SK-N-SH treated with all-trans-retinoic acid at 6 μM for 48 hours (cell line): Measurements from ENCODE around the gene ULK3.

Source experiments
- ATAC-seq: fragments of 200-7000 bp; cut with Tn5 transposase; 3 replicates; pipeline ENCODE4 v1.9.1; 2020; ENCODE audit warnings: mild to moderate bottlenecking, moderate library complexity
- ARNTL ChIP-seq: fragments of 450-650 bp; formaldehyde crosslinking; IDR thresholded peaks from 2 replicates; pipeline ENCODE4 v1.5.0; 2020; ENCODE audit warnings: low read depth, mild to moderate bottlenecking, moderate library complexity, borderline replicate concordance
- BACH2 ChIP-seq: fragments of 250-450 bp; sonication (Bioruptor Pico); IDR thresholded peaks from 2 replicates; pipeline ENCODE4 v1.9.0; 2021; ENCODE audit warnings: mild to moderate bottlenecking, borderline replicate concordance
- CREB5 ChIP-seq: fragments of 250-450 bp; sonication (Bioruptor Pico); IDR thresholded peaks from 2 replicates; pipeline ENCODE4 v1.5.1; 2020; ENCODE audit warnings: low read depth, mild to moderate bottlenecking, moderate library complexity
- CSDC2 ChIP-seq: fragments of 250-450 bp; sonication (Bioruptor Pico); IDR thresholded peaks from 2 replicates; pipeline ENCODE4 v1.5.0; 2020; ENCODE audit warnings: mild to moderate bottlenecking, moderate library complexity
- CSRNP3 ChIP-seq: fragments of 250-450 bp; sonication (Bioruptor Pico); IDR thresholded peaks from 2 replicates; pipeline ENCODE4 v1.5.1; 2021; ENCODE audit warnings: mild to moderate bottlenecking, moderate library complexity
- GLIS3 ChIP-seq: fragments of 250-450 bp; sonication (Bioruptor Pico); IDR thresholded peaks from 2 replicates; pipeline ENCODE4 v1.5.0; 2020; ENCODE audit warnings: mild to moderate bottlenecking, moderate library complexity
- ISL1 ChIP-seq: fragments of 250-450 bp; sonication (Bioruptor Pico); IDR thresholded peaks from 2 replicates; pipeline ENCODE4 v2.1.2; 2022; ENCODE audit warnings: mild to moderate bottlenecking, moderate library complexity
- PATZ1 ChIP-seq: fragments of 250-450 bp; sonication (Bioruptor Pico); IDR thresholded peaks from 2 replicates; pipeline ENCODE4 v1.8.0; 2020; ENCODE audit warnings: mild to moderate bottlenecking, moderate library complexity, borderline replicate concordance
- POU6F1 ChIP-seq: fragments of 250-450 bp; sonication (Bioruptor Pico); IDR thresholded peaks from 2 replicates; pipeline ENCODE4 v1.8.0; 2021; ENCODE audit warnings: low read depth, mild to moderate bottlenecking, moderate library complexity, borderline replicate concordance
- PPARA ChIP-seq: fragments of 250-450 bp; sonication (Bioruptor Pico); IDR thresholded peaks from 2 replicates; pipeline ENCODE4 v1.5.0; 2020; ENCODE audit warnings: mild to moderate bottlenecking, borderline replicate concordance
- RARB ChIP-seq: fragments of 250-450 bp; sonication (Bioruptor Pico); IDR thresholded peaks from 2 replicates; pipeline ENCODE4 v1.8.0; 2021; ENCODE audit warnings: mild to moderate bottlenecking, moderate library complexity
- SNAI2 ChIP-seq: fragments of 250-450 bp; sonication (Bioruptor Pico); IDR thresholded peaks from 2 replicates; pipeline ENCODE4 v1.5.0; 2020; ENCODE audit warnings: mild to moderate bottlenecking, moderate library complexity
- TCF4 ChIP-seq: fragments of 250-450 bp; sonication (Bioruptor Pico); IDR thresholded peaks from 2 replicates; pipeline ENCODE4 v1.8.0; 2021; ENCODE audit warnings: mild to moderate bottlenecking, moderate library complexity, borderline replicate concordance
- TOX ChIP-seq: fragments of 250-450 bp; sonication (Bioruptor Pico); IDR thresholded peaks from 2 replicates; pipeline ENCODE4 v1.8.0; 2021; ENCODE audit warnings: mild to moderate bottlenecking, moderate library complexity, borderline replicate concordance
- ZC3H10 ChIP-seq: fragments of 250-450 bp; sonication (Bioruptor Pico); IDR thresholded peaks from 2 replicates; pipeline ENCODE4 v1.5.1; 2021; ENCODE audit warnings: mild to moderate bottlenecking, moderate library complexity
- ZFP3 ChIP-seq: fragments of 250-450 bp; sonication (Bioruptor Pico); IDR thresholded peaks from 2 replicates; pipeline ENCODE4 v1.5.0; 2020; ENCODE audit warnings: mild to moderate bottlenecking, moderate library complexity
- ZNF565 ChIP-seq: fragments of 450-650 bp; formaldehyde crosslinking; conservative IDR thresholded peaks from 2 replicates; pipeline ENCODE4 v1.5.0; 2020; ENCODE audit warnings: low read depth, mild to moderate bottlenecking, moderate library complexity
- ZNF70 ChIP-seq: fragments of 450-650 bp; formaldehyde crosslinking; IDR thresholded peaks from 2 replicates; pipeline ENCODE4 v1.5.0; 2020; ENCODE audit warnings: mild to moderate bottlenecking, moderate library complexity
- ZNF8 ChIP-seq: fragments of 450-650 bp; formaldehyde crosslinking; IDR thresholded peaks from 2 replicates; pipeline ENCODE4 v1.5.0; 2020; ENCODE audit warnings: mild to moderate bottlenecking, moderate library complexity

ULK3 gene

GRCh38 chr15:74802290-74802689 lies 40.7 kb downstream of the ULK3 start:
- no peak for ATAC-seq

GRCh38 chr15:74801311-74801997 lies 41.5 kb downstream of the ULK3 start:
- TF ChIP-seq POU6F1 (CRISPR knock-in tag) (no peak), ARNTL (CRISPR knock-in tag) (no peak), ISL1 (CRISPR knock-in tag) (no peak), SNAI2 (CRISPR knock-in tag) (no peak), ZFP3 (CRISPR knock-in tag) (no peak), TCF4 (CRISPR knock-in tag) (no peak), CSRNP3 (no peak), PPARA (CRISPR knock-in tag) (no peak), ZNF70 (no peak), BACH2 (no peak), PATZ1 (CRISPR knock-in tag) (no peak), ZC3H10 (CRISPR knock-in tag) (no peak), ZNF8 (CRISPR knock-in tag) (no peak), ZNF565 (CRISPR knock-in tag) (no peak)
- no peak for ATAC-seq

More at GRCh38 chr15:74802290-74802689, 40.7 kb downstream of the ULK3 start:
- TF ChIP-seq TOX (CRISPR knock-in tag) = no peak
- no peak for TF ChIP-seq CREB5 (CRISPR knock-in tag)
- no peak for TF ChIP-seq ZC3H10 (CRISPR knock-in tag)
- TF ChIP-seq PPARA (CRISPR knock-in tag) = no peak

- TF ChIP-seq ZNF8 (CRISPR knock-in tag) (no peak), POU6F1 (CRISPR knock-in tag) (no peak), PPARA (CRISPR knock-in tag) (no peak), TCF4 (CRISPR knock-in tag) (no peak), CSDC2 (CRISPR knock-in tag) (no peak), RARB (no peak), PATZ1 (CRISPR knock-in tag) (no peak), ARNTL (CRISPR knock-in tag) (no peak), GLIS3 (CRISPR knock-in tag) (no peak)
- no peak; the same call in 2 of the 3 replicates for ATAC-seq
These were observed 42.3 kb downstream of the ULK3 start for GRCh38 chr15:74800559-74801094.
